Activated CD8-positive, alpha-beta memory T cell treated with anti-CD3 and anti-CD28 coated beads for 48 hours (primary cell): ENCODE data around the gene SIRT4.
A peak's percentile ranks its signal among the peaks of the same experiment; 100 is the strongest.
"Not testable (repeated sequence)": the region's sequence is repeated elsewhere in the genome, so short reads cannot be mapped to it uniquely, and the experiment has no call there.

Experiments used
- DNase-seq, 3 experiments: peaks; one replicate each; pipeline ENCODE4 v3.0.0-alpha.2; 2020; ENCODE audit warnings: low read depth in 2 of 3, low spot score in 2 of 3

The SIRT4 gene

GRCh38 chr12:120332523-120332922, 30.4 kb downstream of the SIRT4 start:
- no peak for DNase-seq

GRCh38 chr12:120335447-120335846, 33.3 kb downstream of the SIRT4 start:
- DNase-seq, result not testable (repeated sequence)

- not testable (repeated sequence) for DNase-seq
Observed at GRCh38 chr12:120336392-120336791, 34.3 kb downstream of the SIRT4 start.

GRCh38 chr12:120337730-120338129, 35.6 kb downstream of the SIRT4 start:
- DNase-seq, result no peak

- no peak for DNase-seq
Observed at GRCh38 chr12:120339256-120339655, 37.1 kb downstream of the SIRT4 start.

GRCh38 chr12:120342175-120343038, 40.3 kb downstream of the SIRT4 start:
- DNase-seq, result no peak

GRCh38 chr12:120343039-120343537, 41.0 kb downstream of the SIRT4 start:
- DNase-seq, result no peak

GRCh38 chr12:120343692-120344091, 41.6 kb downstream of the SIRT4 start:
- no peak for DNase-seq

GRCh38 chr12:120346031-120346430, 43.9 kb downstream of the SIRT4 start:
- DNase-seq, result no peak

GRCh38 chr12:120346681-120347080, 44.6 kb downstream of the SIRT4 start:
- DNase-seq, result no peak

- DNase-seq, result no peak
Observed at GRCh38 chr12:120347766-120348165, 45.6 kb downstream of the SIRT4 start.

- no peak for DNase-seq
Observed at GRCh38 chr12:120350576-120351350, 48.6 kb downstream of the SIRT4 start.

- no peak for DNase-seq
Observed at GRCh38 chr12:120352117-120352516, 50.0 kb downstream of the SIRT4 start.

- no peak for DNase-seq
Observed at GRCh38 chr12:120353136-120353535, 51.0 kb downstream of the SIRT4 start.

- no peak for DNase-seq
Observed at GRCh38 chr12:120353556-120354317, 51.6 kb downstream of the SIRT4 start.

GRCh38 chr12:120356567-120357030, 54.5 kb downstream of the SIRT4 start:
- DNase-seq, result peak; percentile 52 to 66 (median 64)

- no peak for DNase-seq
Observed at GRCh38 chr12:120357104-120357503, 55.0 kb downstream of the SIRT4 start.

GRCh38 chr12:120358412-120359100, 56.4 kb downstream of the SIRT4 start:
- DNase-seq, result no peak

GRCh38 chr12:120359128-120359527, 57.0 kb downstream of the SIRT4 start:
- no peak for DNase-seq

GRCh38 chr12:120361506-120362208, 59.5 kb downstream of the SIRT4 start:
- DNase-seq, result no peak
